ENCODE results near the gene FBN2. TPM values are rescaled to one million over a fixed set of nuclear protein-coding genes. Genes with fewer than 3 reads are reported as not detected.

The FBN2 gene
- total RNA-seq, 4 donors from 2014 or later: 0.24 to 1.3 (median 0.89) TPM

- WGBS: 89% methylated on average over 7 of the region's 7 CpGs
- Histone ChIP-seq H3K9me3 (no peaks in the 10 kb centered on the region), H3K27ac (no peak overlapping the region), H3K27me3 (no peaks in the 10 kb centered on the region), H3K4me1 (peaks cover 9% of the 10 kb centered on the region), H3K4me3 (no peak overlapping the region), H3K36me3 (no peaks in the 10 kb centered on the region)
- TF ChIP-seq CTCF (IDR thresholded peaks at IDR 0.05): no peak
- TF ChIP-seq EP300 (IDR thresholded peaks at IDR 0.05): no peak
- no peak for TF ChIP-seq POLR2AphosphoS5 (IDR thresholded peaks at IDR 0.05)
- no peak for TF ChIP-seq POLR2A (IDR thresholded peaks at IDR 0.05)
- no peak for DNase-seq (ENCODE audit: low spot score in 2 of 2)
These were observed 303.0 kb downstream of the FBN2 start for GRCh38 chr5:128234928-128235641.

GRCh38 chr5:128228521-128228920 lies 309.5 kb downstream of the FBN2 start:
- no peak for DNase-seq (ENCODE audit: low spot score in 2 of 2)
- Histone ChIP-seq H3K4me3 (no peak overlapping the region), H3K27ac (no peak overlapping the region), H3K9me3 (no peaks in the 10 kb centered on the region), H3K36me3 (no peaks in the 10 kb centered on the region), H3K4me1 (peaks cover 8% of the 10 kb centered on the region), H3K27me3 (no peaks in the 10 kb centered on the region)
- TF ChIP-seq EP300 (IDR thresholded peaks at IDR 0.05): no peak
- TF ChIP-seq POLR2A (IDR thresholded peaks at IDR 0.05): no peak
- TF ChIP-seq POLR2AphosphoS5 (IDR thresholded peaks at IDR 0.05): no peak
- no peak for TF ChIP-seq CTCF (IDR thresholded peaks at IDR 0.05)
- WGBS: 37% methylated on average over 3 of the region's 3 CpGs

- Histone ChIP-seq H3K36me3 (no peaks in the 10 kb centered on the region), H3K27ac (no peak overlapping the region), H3K4me3 (no peak overlapping the region), H3K27me3 (no peaks in the 10 kb centered on the region), H3K9me3 (no peaks in the 10 kb centered on the region), H3K4me1 (peaks cover 8% of the 10 kb centered on the region)
- TF ChIP-seq POLR2A (IDR thresholded peaks at IDR 0.05): no peak
- no peak for TF ChIP-seq CTCF (IDR thresholded peaks at IDR 0.05)
- TF ChIP-seq POLR2AphosphoS5 (IDR thresholded peaks at IDR 0.05): no peak
- no peak for TF ChIP-seq EP300 (IDR thresholded peaks at IDR 0.05)
- WGBS: 40% methylated on average over 3 of the region's 3 CpGs
- no peak for DNase-seq (ENCODE audit: low spot score in 2 of 2)
These were observed 310.0 kb downstream of the FBN2 start for GRCh38 chr5:128228008-128228407.

- 91% methylated on average over 2 of the region's 2 CpGs for WGBS
- DNase-seq (ENCODE audit: low spot score in 2 of 2): no peak
- Histone ChIP-seq H3K36me3 (no peaks in the 10 kb centered on the region), H3K27me3 (no peaks in the 10 kb centered on the region), H3K4me3 (no peak overlapping the region), H3K4me1 (peaks cover 8% of the 10 kb centered on the region), H3K27ac (no peak overlapping the region), H3K9me3 (no peaks in the 10 kb centered on the region)
- no peak for TF ChIP-seq EP300 (IDR thresholded peaks at IDR 0.05)
- no peak for TF ChIP-seq CTCF (IDR thresholded peaks at IDR 0.05)
- TF ChIP-seq POLR2AphosphoS5 (IDR thresholded peaks at IDR 0.05): no peak
- TF ChIP-seq POLR2A (IDR thresholded peaks at IDR 0.05): no peak
These were observed 312.6 kb downstream of the FBN2 start for GRCh38 chr5:128225245-128226030.

- Histone ChIP-seq H3K4me3 (no peak overlapping the region), H3K27ac (no peak overlapping the region), H3K9me3 (no peaks in the 10 kb centered on the region), H3K36me3 (no peaks in the 10 kb centered on the region), H3K4me1 (peaks cover 8% of the 10 kb centered on the region), H3K27me3 (no peaks in the 10 kb centered on the region)
- DNase-seq (ENCODE audit: low spot score in 2 of 2): no peak
- WGBS: 74% methylated on average over 1 of the region's 1 CpG
- no peak for TF ChIP-seq POLR2AphosphoS5 (IDR thresholded peaks at IDR 0.05)
- no peak for TF ChIP-seq EP300 (IDR thresholded peaks at IDR 0.05)
- TF ChIP-seq POLR2A (IDR thresholded peaks at IDR 0.05): no peak
- TF ChIP-seq CTCF (IDR thresholded peaks at IDR 0.05): no peak
These were observed 313.7 kb downstream of the FBN2 start for GRCh38 chr5:128224336-128224735.
